Measurements from ENCODE around the gene LAG3.

The LAG3 gene

GRCh38 chr12:6816598-6816997 is 44.3 kb downstream of the LAG3 start:
- H3K4me3 ChIP-seq (ENCODE audit: low read depth, low read length): no peak overlapping the region
- H3K4me1 ChIP-seq: peaks cover 28% of the 10 kb centered on the region
- no peaks in the 10 kb centered on the region for H3K27me3 ChIP-seq
- TF ChIP-seq, protein P1, sequence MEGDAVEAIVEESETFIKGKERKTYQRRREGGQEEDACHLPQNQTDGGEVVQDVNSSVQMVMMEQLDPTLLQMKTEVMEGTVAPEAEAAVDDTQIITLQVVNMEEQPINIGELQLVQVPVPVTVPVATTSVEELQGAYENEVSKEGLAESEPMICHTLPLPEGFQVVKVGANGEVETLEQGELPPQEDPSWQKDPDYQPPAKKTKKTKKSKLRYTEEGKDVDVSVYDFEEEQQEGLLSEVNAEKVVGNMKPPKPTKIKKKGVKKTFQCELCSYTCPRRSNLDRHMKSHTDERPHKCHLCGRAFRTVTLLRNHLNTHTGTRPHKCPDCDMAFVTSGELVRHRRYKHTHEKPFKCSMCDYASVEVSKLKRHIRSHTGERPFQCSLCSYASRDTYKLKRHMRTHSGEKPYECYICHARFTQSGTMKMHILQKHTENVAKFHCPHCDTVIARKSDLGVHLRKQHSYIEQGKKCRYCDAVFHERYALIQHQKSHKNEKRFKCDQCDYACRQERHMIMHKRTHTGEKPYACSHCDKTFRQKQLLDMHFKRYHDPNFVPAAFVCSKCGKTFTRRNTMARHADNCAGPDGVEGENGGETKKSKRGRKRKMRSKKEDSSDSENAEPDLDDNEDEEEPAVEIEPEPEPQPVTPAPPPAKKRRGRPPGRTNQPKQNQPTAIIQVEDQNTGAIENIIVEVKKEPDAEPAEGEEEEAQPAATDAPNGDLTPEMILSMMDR (IDR thresholded peaks at IDR 0.05; ENCODE audit: low read depth, low read length): no peak
- DNase-seq: no peak
- no peaks in the 10 kb centered on the region for H3K9me3 ChIP-seq
- no peaks in the 10 kb centered on the region for H3K36me3 ChIP-seq

- no peaks in the 10 kb centered on the region for H3K36me3 ChIP-seq
- H3K4me1 ChIP-seq: peaks cover 28% of the 10 kb centered on the region
- DNase-seq: no peak
- TF ChIP-seq, protein P1 (IDR thresholded peaks at IDR 0.05; ENCODE audit: low read depth, low read length): no peak
- no peaks in the 10 kb centered on the region for H3K27me3 ChIP-seq
- H3K4me3 ChIP-seq (ENCODE audit: low read depth, low read length): no peak overlapping the region
- no peaks in the 10 kb centered on the region for H3K9me3 ChIP-seq
Measured at GRCh38 chr12:6817098-6817497, 44.8 kb downstream of the LAG3 start.

GRCh38 chr12:6817662-6818157 is 45.4 kb downstream of the LAG3 start:
- H3K27me3 ChIP-seq: no peaks in the 10 kb centered on the region
- H3K4me1 ChIP-seq: peaks cover 28% of the 10 kb centered on the region
- no peak for DNase-seq
- H3K36me3 ChIP-seq: no peaks in the 10 kb centered on the region
- TF ChIP-seq, protein P1 (IDR thresholded peaks at IDR 0.05; ENCODE audit: low read depth, low read length): no peak
- H3K9me3 ChIP-seq: no peaks in the 10 kb centered on the region
- no peak overlapping the region for H3K4me3 ChIP-seq (ENCODE audit: low read depth, low read length)

DNA sequence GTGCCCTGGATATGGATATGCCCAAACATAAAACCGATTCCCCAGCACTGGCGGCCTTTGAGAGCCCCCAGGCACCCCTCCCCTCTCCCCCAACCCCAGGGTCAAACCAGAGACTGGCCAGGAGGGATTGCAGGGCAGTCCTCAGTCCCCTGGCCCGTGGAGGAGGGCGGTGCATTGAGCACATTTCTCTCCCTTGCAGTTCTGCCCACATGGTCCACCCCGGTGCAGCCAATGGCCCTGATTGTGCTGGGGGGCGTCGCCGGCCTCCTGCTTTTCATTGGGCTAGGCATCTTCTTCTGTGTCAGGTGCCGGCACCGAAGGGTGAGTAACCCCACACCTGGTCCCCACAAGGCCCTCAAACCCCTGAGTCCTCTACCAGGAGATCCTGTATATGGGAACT is 45.9 kb downstream of the LAG3 start:
- Histone ChIP-seq H3K36me3 (no peaks in the 10 kb centered on the region), H3K9me3 (no peaks in the 10 kb centered on the region), H3K4me1 (peaks cover 28% of the 10 kb centered on the region), H3K4me3 (ENCODE audit: low read depth, low read length) (no peak overlapping the region), H3K27me3 (no peaks in the 10 kb centered on the region)
- TF ChIP-seq, protein P1 (IDR thresholded peaks at IDR 0.05; ENCODE audit: low read depth, low read length): no peak
- no peak for DNase-seq

- TF ChIP-seq, protein P1 (IDR thresholded peaks at IDR 0.05; ENCODE audit: low read depth, low read length): no peak
Measured at GRCh38 chr12:6818645-6819044, 46.3 kb downstream of the LAG3 start.

GRCh38 chr12:6819106-6820030 is 47.0 kb downstream of the LAG3 start:
- Histone ChIP-seq H3K4me1 (peaks cover 28% of the 10 kb centered on the region), H3K9me3 (no peaks in the 10 kb centered on the region), H3K36me3 (no peaks in the 10 kb centered on the region), H3K27me3 (no peaks in the 10 kb centered on the region), H3K4me3 (ENCODE audit: low read depth, low read length) (no peak overlapping the region)
- TF ChIP-seq, protein P1 (IDR thresholded peaks at IDR 0.05; ENCODE audit: low read depth, low read length): no peak
- no peak for DNase-seq

More at GRCh38 chr12:6818645-6819044, 46.3 kb downstream of the LAG3 start:
- no peak overlapping the region for H3K4me3 ChIP-seq (ENCODE audit: low read depth, low read length)
- DNase-seq: no peak
- H3K27me3 ChIP-seq: no peaks in the 10 kb centered on the region
- H3K4me1 ChIP-seq: peaks cover 28% of the 10 kb centered on the region
- no peaks in the 10 kb centered on the region for H3K36me3 ChIP-seq
- no peaks in the 10 kb centered on the region for H3K9me3 ChIP-seq
